Measurements from ENCODE around the gene FMO4. TPM values are rescaled to one million over a fixed set of nuclear protein-coding genes. Genes with fewer than 3 reads are reported as not detected.
"Not testable (repeated sequence)": the region's sequence is repeated elsewhere in the genome, so short reads cannot be mapped to it uniquely, and the experiment has no call there.

FMO4 gene
- total and polyA plus RNA-seq, 2 experiments from 2014 or later, result 3.1 to 3.4 TPM

GRCh38 chr1:171339345-171339744, 25.4 kb downstream of the FMO4 start:
- H3K4me3 Mint-ChIP-seq; H3K79me2 ChIP-seq (replicated peaks; ENCODE audit: insufficient read depth); H3K36me3 ChIP-seq (ENCODE audit: insufficient read depth); H3K4me2 ChIP-seq; H3K36me3 Mint-ChIP-seq (ENCODE audit: low read depth); ATAC-seq; H3K27me3 ChIP-seq (ENCODE audit: insufficient read depth); H3K4me3 ChIP-seq; H4K20me1 ChIP-seq (replicated peaks; ENCODE audit: insufficient read depth); H3K9me3 Mint-ChIP-seq; H3K27me3 Mint-ChIP-seq (ENCODE audit: insufficient read depth, low read depth, poor library complexity); H3K9me2 ChIP-seq (ENCODE audit: insufficient read depth); H3K27ac ChIP-seq (ENCODE audit: low read depth); DNase-seq (ENCODE audit: low spot score); H3F3A ChIP-seq (replicated peaks; ENCODE audit: low read depth); H2AFZ ChIP-seq; H3K4me1 Mint-ChIP-seq; H3K27ac Mint-ChIP-seq; H3K4me1 ChIP-seq (ENCODE audit: insufficient read depth): not testable (repeated sequence)
- TF ChIP-seq, protein P1, sequence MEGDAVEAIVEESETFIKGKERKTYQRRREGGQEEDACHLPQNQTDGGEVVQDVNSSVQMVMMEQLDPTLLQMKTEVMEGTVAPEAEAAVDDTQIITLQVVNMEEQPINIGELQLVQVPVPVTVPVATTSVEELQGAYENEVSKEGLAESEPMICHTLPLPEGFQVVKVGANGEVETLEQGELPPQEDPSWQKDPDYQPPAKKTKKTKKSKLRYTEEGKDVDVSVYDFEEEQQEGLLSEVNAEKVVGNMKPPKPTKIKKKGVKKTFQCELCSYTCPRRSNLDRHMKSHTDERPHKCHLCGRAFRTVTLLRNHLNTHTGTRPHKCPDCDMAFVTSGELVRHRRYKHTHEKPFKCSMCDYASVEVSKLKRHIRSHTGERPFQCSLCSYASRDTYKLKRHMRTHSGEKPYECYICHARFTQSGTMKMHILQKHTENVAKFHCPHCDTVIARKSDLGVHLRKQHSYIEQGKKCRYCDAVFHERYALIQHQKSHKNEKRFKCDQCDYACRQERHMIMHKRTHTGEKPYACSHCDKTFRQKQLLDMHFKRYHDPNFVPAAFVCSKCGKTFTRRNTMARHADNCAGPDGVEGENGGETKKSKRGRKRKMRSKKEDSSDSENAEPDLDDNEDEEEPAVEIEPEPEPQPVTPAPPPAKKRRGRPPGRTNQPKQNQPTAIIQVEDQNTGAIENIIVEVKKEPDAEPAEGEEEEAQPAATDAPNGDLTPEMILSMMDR (conservative IDR thresholded peaks at IDR 0.05; ENCODE audit: low read depth in 2 of 2), result peak; percentile 11 to 35; a peak in 1 of 4 replicates

DNA sequence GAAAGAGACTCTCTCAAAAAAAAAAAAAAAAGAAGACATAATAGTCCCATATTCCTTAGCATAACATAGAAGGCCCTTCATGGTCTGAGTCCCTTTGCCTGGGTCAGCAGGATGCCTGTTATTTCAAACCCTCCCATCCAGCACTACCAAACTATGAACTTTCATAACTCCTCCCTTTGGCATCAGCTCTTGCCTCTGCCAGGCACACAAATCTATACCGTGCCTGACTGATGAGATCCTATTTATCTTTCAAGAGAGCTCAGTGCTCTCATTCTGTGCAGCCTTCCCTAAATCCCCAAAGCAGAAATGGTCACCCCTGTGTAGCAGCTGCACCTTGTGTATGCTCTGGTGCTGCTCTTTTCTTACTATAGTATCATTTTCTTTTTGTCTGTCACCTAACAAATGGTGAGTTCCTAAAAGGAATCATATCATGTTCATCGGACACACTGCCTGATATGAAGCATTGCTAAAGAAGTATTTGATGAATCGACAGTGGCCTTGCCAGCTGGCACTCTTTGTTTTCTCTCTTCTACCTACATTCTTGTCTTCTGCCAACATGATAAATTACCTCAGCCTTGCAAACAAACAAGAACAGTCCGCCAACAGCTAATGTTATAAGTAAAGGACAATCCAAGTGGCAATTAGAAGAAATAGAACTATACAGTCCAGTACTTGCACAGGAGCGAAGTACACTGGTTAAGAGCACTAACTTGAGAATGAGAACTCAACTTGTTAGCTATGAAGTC, 29.9 kb downstream of the FMO4 start:
- Histone ChIP-seq H3K36me3 (ENCODE audit: insufficient read depth) (no peaks in the 10 kb centered on the region; the same call in 1 of the 2 replicates), H4K20me1 (replicated peaks; ENCODE audit: insufficient read depth) (no peaks in the 10 kb centered on the region), H3K27me3 (ENCODE audit: insufficient read depth) (no peaks in the 10 kb centered on the region), H3K4me2 (no peak overlapping the region), H3K4me3 (no peak overlapping the region), H3K9me2 (ENCODE audit: insufficient read depth) (peaks cover 3% of the 10 kb centered on the region; the same call in 1 of the 2 replicates), H3K27ac (ENCODE audit: low read depth) (no peak overlapping the region), H3F3A (replicated peaks; ENCODE audit: low read depth) (no peaks in the 10 kb centered on the region), H3K79me2 (replicated peaks; ENCODE audit: insufficient read depth) (no peaks in the 10 kb centered on the region), H3K4me1 (ENCODE audit: insufficient read depth) (no peaks in the 10 kb centered on the region), H2AFZ (no peak overlapping the region)
- no peak overlapping the region for H3K4me3 Mint-ChIP-seq
- 0 out of 3 replicates have a peak, but pooled peaks cover 3% of the 10 kb centered on the region for H3K36me3 Mint-ChIP-seq (ENCODE audit: low read depth)
- H3K27ac Mint-ChIP-seq, result no peak overlapping the region
- H3K4me1 Mint-ChIP-seq, result no peaks in the 10 kb centered on the region
- peaks cover 6% of the 10 kb centered on the region; the same call in 2 of the 3 replicates for H3K9me3 Mint-ChIP-seq
- no peak for ATAC-seq
- DNase-seq (ENCODE audit: low spot score), result no peak
- H3K27me3 Mint-ChIP-seq (ENCODE audit: insufficient read depth, low read depth, poor library complexity), result peaks cover 3% of the 10 kb centered on the region
- TF ChIP-seq, protein P2, sequence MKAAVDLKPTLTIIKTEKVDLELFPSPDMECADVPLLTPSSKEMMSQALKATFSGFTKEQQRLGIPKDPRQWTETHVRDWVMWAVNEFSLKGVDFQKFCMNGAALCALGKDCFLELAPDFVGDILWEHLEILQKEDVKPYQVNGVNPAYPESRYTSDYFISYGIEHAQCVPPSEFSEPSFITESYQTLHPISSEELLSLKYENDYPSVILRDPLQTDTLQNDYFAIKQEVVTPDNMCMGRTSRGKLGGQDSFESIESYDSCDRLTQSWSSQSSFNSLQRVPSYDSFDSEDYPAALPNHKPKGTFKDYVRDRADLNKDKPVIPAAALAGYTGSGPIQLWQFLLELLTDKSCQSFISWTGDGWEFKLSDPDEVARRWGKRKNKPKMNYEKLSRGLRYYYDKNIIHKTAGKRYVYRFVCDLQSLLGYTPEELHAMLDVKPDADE (IDR thresholded peaks at IDR 0.05), result no peak
- TF ChIP-seq, protein P1 (conservative IDR thresholded peaks at IDR 0.05; ENCODE audit: low read depth in 2 of 2), result no peak
- TF ChIP-seq POLR2AphosphoS5 (IDR thresholded peaks at IDR 0.05; ENCODE audit: low read depth) (no peak), ZNF462 (CRISPR knock-in tag; IDR thresholded peaks at IDR 0.05) (no peak), ZNF114 (CRISPR knock-in tag; IDR thresholded peaks at IDR 0.05) (no peak), STAT1 (IDR thresholded peaks at IDR 0.05; ENCODE audit: unreplicated experiment) (no peak)

Measured in GM23338 (cell line).